H54 (cell line): Measurements from ENCODE around the gene MARCHF4.
"Not testable (repeated sequence)": the region's sequence is repeated elsewhere in the genome, so short reads cannot be mapped to it uniquely, and the experiment has no call there.

Experiments
- DNase-seq: peaks from one replicate; pipeline ENCODE4 v3.0.0; 2011; ENCODE audit warnings: low spot score, mixed read lengths; ENCODE audit not compliant: insufficient read length
- FAIRE-seq: peaks from 3 replicates; lab custom pipeline; 2011; peaks lifted over from hg19 to GRCh38; lab: Jason Lieb, UNC
- POLR2A ChIP-seq: IDR thresholded peaks from 2 replicates; pipeline ENCODE4 v1.6.1; 2011; ENCODE audit warnings: low read depth, mild to moderate bottlenecking, low read length

The MARCHF4 gene

GRCh38 chr2:216405588-216405987 lies 33.3 kb upstream of the MARCHF4 start:
- FAIRE-seq (no peak), DNase-seq (no peak)
- no peak for TF ChIP-seq POLR2A

- TF ChIP-seq POLR2A, result no peak
- DNase-seq, result no peak
- peak; percentile 33 for FAIRE-seq
Measured at GRCh38 chr2:216404010-216404618, 31.8 kb upstream of the MARCHF4 start.

GRCh38 chr2:216402751-216403150 lies 30.5 kb upstream of the MARCHF4 start:
- FAIRE-seq (no peak), DNase-seq (no peak)
- no peak for TF ChIP-seq POLR2A

- no peak for DNase-seq
- no peak for TF ChIP-seq POLR2A
- FAIRE-seq, result no peak
Measured at GRCh38 chr2:216399621-216400020, 27.3 kb upstream of the MARCHF4 start.

- DNase-seq, result no peak
- no peak for FAIRE-seq
- TF ChIP-seq POLR2A, result no peak
Measured at GRCh38 chr2:216394881-216395280, 22.6 kb upstream of the MARCHF4 start.

- TF ChIP-seq POLR2A, result no peak
- FAIRE-seq (no peak), DNase-seq (no peak)
Measured at GRCh38 chr2:216392945-216393840, 20.9 kb upstream of the MARCHF4 start.

GRCh38 chr2:216392018-216392562 lies 19.8 kb upstream of the MARCHF4 start:
- no peak for TF ChIP-seq POLR2A
- no peak for DNase-seq
- FAIRE-seq, result no peak

- FAIRE-seq (peak; percentile 80), DNase-seq (peak; percentile 33)
- TF ChIP-seq POLR2A, result no peak
Measured at GRCh38 chr2:216391401-216391800, 19.1 kb upstream of the MARCHF4 start.

- TF ChIP-seq POLR2A, result no peak
- DNase-seq, result no peak
- no peak for FAIRE-seq
Measured at GRCh38 chr2:216389570-216389969, 17.3 kb upstream of the MARCHF4 start.

GRCh38 chr2:216388046-216388884 lies 16.0 kb upstream of the MARCHF4 start:
- no peak for FAIRE-seq
- TF ChIP-seq POLR2A, result no peak

GRCh38 chr2:216387262-216387661 lies 15.0 kb upstream of the MARCHF4 start:
- DNase-seq (no peak), FAIRE-seq (no peak)
- no peak for TF ChIP-seq POLR2A

More at GRCh38 chr2:216388046-216388884, 16.0 kb upstream of the MARCHF4 start:
- DNase-seq, result no peak

- DNase-seq (no peak), FAIRE-seq (no peak)
- TF ChIP-seq POLR2A, result no peak
Measured at GRCh38 chr2:216385478-216385877, 13.2 kb upstream of the MARCHF4 start.

GRCh38 chr2:216384409-216384808 lies 12.1 kb upstream of the MARCHF4 start:
- not testable (repeated sequence) for FAIRE-seq, DNase-seq
